ENCODE results near the gene OR6S1. TPM values are rescaled to one million over a fixed set of nuclear protein-coding genes. Genes with fewer than 3 reads are reported as not detected.

The OR6S1 gene
- total RNA-seq, 4 donors from 2014 or later = not detected

- no peaks in the 10 kb centered on the region for H3K36me3 ChIP-seq
- TF ChIP-seq POLR2A (IDR thresholded peaks at IDR 0.05) (no peak), EP300 (IDR thresholded peaks at IDR 0.05) (no peak), CTCF (IDR thresholded peaks at IDR 0.05) (no peak), POLR2AphosphoS5 (IDR thresholded peaks at IDR 0.05) (no peak)
- H3K27me3 ChIP-seq = peaks cover 11% of the 10 kb centered on the region
- H3K27ac ChIP-seq = no peak overlapping the region
- no peak for DNase-seq (ENCODE audit: low spot score in 2 of 2)
- WGBS = 38% methylated on average over 1 of the region's 1 CpG
- H3K4me1 ChIP-seq = no peaks in the 10 kb centered on the region
- H3K4me3 ChIP-seq = no peak overlapping the region
- no peaks in the 10 kb centered on the region for H3K9me3 ChIP-seq
Observed at GRCh38 chr14:20592574-20592973, 48.9 kb downstream of the OR6S1 start.

- DNase-seq (ENCODE audit: low spot score in 2 of 2) = no peak
- Histone ChIP-seq H3K27ac (no peak within 1 kb of the TSS), H3K27me3 (peaks cover 11% of the 10 kb centered on the region), H3K36me3 (no peaks in the 10 kb centered on the region), H3K4me3 (no peak within 1 kb of the TSS), H3K4me1 (no peaks in the 10 kb centered on the region), H3K9me3 (no peaks in the 10 kb centered on the region)
- TF ChIP-seq EP300 (IDR thresholded peaks at IDR 0.05) (no peak), POLR2AphosphoS5 (IDR thresholded peaks at IDR 0.05) (no peak), CTCF (IDR thresholded peaks at IDR 0.05) (no peak), POLR2A (IDR thresholded peaks at IDR 0.05) (no peak)
- WGBS = 87% methylated on average over 4 of the region's 4 CpGs
Observed at GRCh38 chr14:20591235-20591634, 50.3 kb downstream of the OR6S1 start, which contains the start of gene RNASE12. RNASE12 (minus strand) TSS chr14:20591376; CDS start chr14:20590723, 653 bp downstream.

Other genes starting within 250 kb of the OR6S1 start
- 10 to 100 TPM; 16.3 to 34.0 (median 25.1) TPM for gene TEP1, start 228.2 kb downstream of the OR6S1 start, total RNA-seq
- gene KLHL33, start 205.5 kb downstream of the OR6S1 start, total RNA-seq = under 1 TPM in 1 of 4 donors, not detected in 3; 0.08 TPM
- gene OSGEP, start 186.9 kb downstream of the OR6S1 start, total RNA-seq = 10 to 100 TPM; 40.8 to 91.0 (median 44.8) TPM
- gene APEX1, start 186.5 kb downstream of the OR6S1 start, total RNA-seq = 100 to 1,000 TPM; 119 to 133 (median 129) TPM
- 10 to 100 TPM; 23.7 to 36.5 (median 28.9) TPM for gene PIP4P1, start 180.3 kb downstream of the OR6S1 start, total RNA-seq
- 10 to 100 TPM; 26.9 to 83.4 (median 52.9) TPM for gene PNP, start 172.3 kb downstream of the OR6S1 start, total RNA-seq
- gene RNASE10, start 136.2 kb downstream of the OR6S1 start, total RNA-seq = not detected
- gene RNASE9, start 80.6 kb downstream of the OR6S1 start, total RNA-seq = not detected
- not detected for gene RNASE11, start 53.7 kb downstream of the OR6S1 start, total RNA-seq
- gene RNASE12, start 50.3 kb downstream of the OR6S1 start, total RNA-seq = not detected
- 10 to 100 TPM; 43.9 to 84.2 (median 66.2) TPM for gene RNASE4, start 42.9 kb upstream of the OR6S1 start, total RNA-seq
- 10 to 100 TPM; 19.3 to 46.9 (median 27.1) TPM for gene ANG, start 47.1 kb upstream of the OR6S1 start, total RNA-seq
- gene EDDM3A, start 104.2 kb upstream of the OR6S1 start, total RNA-seq = not detected
- gene EDDM3B, start 126.7 kb upstream of the OR6S1 start, total RNA-seq = not detected
- 1 to 10 TPM; 4.0 to 8.1 (median 7.6) TPM for gene RNASE6, start 139.6 kb upstream of the OR6S1 start, total RNA-seq
- gene RNASE1, start 161.2 kb upstream of the OR6S1 start, total RNA-seq = 10 to 100 TPM; 39.7 to 97.1 (median 64.0) TPM
- gene RNASE3, start 249.7 kb upstream of the OR6S1 start, total RNA-seq = not detected

Data from suprapubic skin (tissue), 4 donors.